ENCODE data around the gene AGXT. TPM values are rescaled to one million over a fixed set of nuclear protein-coding genes. Genes with fewer than 3 reads are reported as not detected.

Gene AGXT
- total RNA-seq, 1 experiment from 2014 or later: 0.34 TPM

- Histone ChIP-seq H3K36me3 (ENCODE audit: control insufficient read depth in 1 of 2, insufficient read depth in 2 of 2, low read length in 2 of 2) (no peaks in the 10 kb centered on the region), H3K27ac (ENCODE audit: low read depth, low read length) (no peak overlapping the region), H3K4me3 (replicated peaks in 1 of 2; ENCODE audit: low read depth in 1 of 2, low read length in 2 of 2) (no peak overlapping the region), H3K9ac (ENCODE audit: low read length) (no peak overlapping the region), H3K9me3 (ENCODE audit: control insufficient read depth in 1 of 2, insufficient read depth in 1 of 2, low read depth in 1 of 2, low read length in 2 of 2) (no peaks in the 10 kb centered on the region), H3K27me3 (ENCODE audit: insufficient read depth, low read length) (no peaks in the 10 kb centered on the region), H3K4me2 (ENCODE audit: low read length) (no peak overlapping the region), H3K4me1 (ENCODE audit: control insufficient read depth in 1 of 2, insufficient read depth in 2 of 2, low read length in 2 of 2) (no peaks in the 10 kb centered on the region), H3K9me2 (ENCODE audit: insufficient read depth) (no peaks in the 10 kb centered on the region), H2AFZ (ENCODE audit: low read depth, low read length, poor library complexity, severe bottlenecking) (no peak overlapping the region), H4K20me1 (ENCODE audit: insufficient read depth) (no peaks in the 10 kb centered on the region), H3K79me2 (ENCODE audit: insufficient read depth, low read length) (no peaks in the 10 kb centered on the region)
- TF ChIP-seq CBX3 (IDR thresholded peaks at IDR 0.05; ENCODE audit: low read depth) (no peak), CTCF (IDR thresholded peaks at IDR 0.05 in 2 of 3, conservative IDR thresholded peaks at IDR 0.05 in 1 of 3; ENCODE audit: borderline replicate concordance in 1 of 3, insufficient read depth in 1 of 3, low read depth in 2 of 3, low read length in 2 of 3) (no peak), POLR2A (IDR thresholded peaks at IDR 0.05; ENCODE audit: borderline replicate concordance, extremely low read depth, insufficient read depth, insufficient read length) (no peak), CEBPB (IDR thresholded peaks at IDR 0.05; ENCODE audit: low read depth) (no peak), EZH2 (IDR thresholded peaks at IDR 0.05) (no peak), ZBTB33 (IDR thresholded peaks at IDR 0.05; ENCODE audit: extremely low read depth, insufficient replicate concordance, low read length) (no peak), ZFX (IDR thresholded peaks at IDR 0.05) (no peak), MAX (IDR thresholded peaks at IDR 0.05) (no peak), ATF3 (IDR thresholded peaks at IDR 0.05) (no peak), TCF7L2 (IDR thresholded peaks at IDR 0.05; ENCODE audit: borderline replicate concordance, extremely low read depth, insufficient read depth, insufficient read length) (no peak), RAD21 (IDR thresholded peaks at IDR 0.05; ENCODE audit: low read depth) (no peak), SIN3A (IDR thresholded peaks at IDR 0.05; ENCODE audit: low read depth) (no peak), ELF1 (IDR thresholded peaks at IDR 0.05; ENCODE audit: borderline replicate concordance, low read depth) (no peak), JUND (IDR thresholded peaks at IDR 0.05) (no peak), SP1 (IDR thresholded peaks at IDR 0.05; ENCODE audit: low read depth) (no peak), ZNF274 (IDR thresholded peaks at IDR 0.05; ENCODE audit: low read depth, low read length) (no peak), YY1 (IDR thresholded peaks at IDR 0.05; ENCODE audit: extremely low read depth, insufficient replicate concordance, low read depth, low read length) (no peak), EZH2phosphoT487 (IDR thresholded peaks at IDR 0.05; ENCODE audit: borderline replicate concordance) (no peak), EGR1 (IDR thresholded peaks at IDR 0.05; ENCODE audit: low read depth) (no peak)
- ChIA-PET POLR2A (no interaction called here), CTCF (no interaction called here), RAD21 (ENCODE audit: low non-redundant PET in 1 of 2, low total read pairs in 2 of 2, uncharacterized antibody in 2 of 2, unreplicated experiment in 2 of 2) (no interaction called here)
- ATAC-seq: no peak
- no peak for DNase-seq (ENCODE audit: low read depth, low spot score)
- no TSS peak for BruUV-seq (replicated peaks)
- intact Hi-C loops (cut with micrococcal nuclease): no loop called here
Observed at GRCh38 chr2:240929364-240930095, 60.9 kb downstream of the AGXT start.
